Kidney epithelial cell (primary cell): ENCODE results near the gene PRDX2. TPM values are rescaled to one million over a fixed set of nuclear protein-coding genes. Genes with fewer than 3 reads are reported as not detected.
"Not testable (repeated sequence)": the region's sequence is repeated elsewhere in the genome, so short reads cannot be mapped to it uniquely, and the experiment has no call there.

ENCODE experiments used
- DNase-seq: peaks from one replicate; pipeline ENCODE4 v3.0.0-alpha.2; 2010; ENCODE audit warnings: low read depth
- H3K27me3 ChIP-seq: 2 replicates; pipeline ENCODE4 v1.6.0; 2011; ENCODE audit warnings: low read length; ENCODE audit not compliant: control insufficient read depth, insufficient read depth
- H3K36me3 ChIP-seq: 2 replicates; pipeline ENCODE4 v1.5.1; 2011; ENCODE audit warnings: low read length; ENCODE audit not compliant: control insufficient read depth, insufficient read depth
- H3K4me3 ChIP-seq: 2 replicates; pipeline ENCODE4 v1.5.1; 2011; ENCODE audit warnings: low read depth, mild to moderate bottlenecking, control low read depth, low read length
- total RNA-seq: library from RNA; depleted of rRNA; stranded (reverse); fragments of >200 nt; gene quantifications from 2 replicates; pipeline ENCODE4 v1.2.3, GENCODE V29; 2015
- TF ChIP-seq, protein P1 (sequence below): IDR thresholded peaks from 2 replicates; pipeline ENCODE4 v1.5.1; 2011; ENCODE audit warnings: mild to moderate bottlenecking, moderate library complexity, low read length, control low read depth, inconsistent platforms; ENCODE audit not compliant: insufficient read depth, poor library complexity, severe bottlenecking

Gene PRDX2
- total RNA-seq, 1 donor from 2014 or later: 366 TPM

DNA sequence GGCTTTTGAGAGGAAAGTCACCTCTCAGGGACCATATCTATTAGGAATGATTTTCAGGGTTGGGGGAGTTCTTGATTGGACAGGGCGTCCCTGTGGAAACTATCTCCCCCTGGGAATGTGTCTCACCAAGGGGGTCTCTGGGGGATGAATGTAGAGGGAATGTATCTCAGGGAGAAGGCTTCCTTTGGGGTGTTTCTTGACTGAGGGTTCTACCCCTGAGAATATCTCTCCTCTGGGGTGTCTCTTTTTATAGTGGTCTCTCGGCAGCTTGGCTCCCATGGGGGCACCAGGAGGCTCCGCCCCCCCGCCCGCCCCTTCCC lies 31.8 kb upstream of the PRDX2 start:
- TF ChIP-seq, protein P1, sequence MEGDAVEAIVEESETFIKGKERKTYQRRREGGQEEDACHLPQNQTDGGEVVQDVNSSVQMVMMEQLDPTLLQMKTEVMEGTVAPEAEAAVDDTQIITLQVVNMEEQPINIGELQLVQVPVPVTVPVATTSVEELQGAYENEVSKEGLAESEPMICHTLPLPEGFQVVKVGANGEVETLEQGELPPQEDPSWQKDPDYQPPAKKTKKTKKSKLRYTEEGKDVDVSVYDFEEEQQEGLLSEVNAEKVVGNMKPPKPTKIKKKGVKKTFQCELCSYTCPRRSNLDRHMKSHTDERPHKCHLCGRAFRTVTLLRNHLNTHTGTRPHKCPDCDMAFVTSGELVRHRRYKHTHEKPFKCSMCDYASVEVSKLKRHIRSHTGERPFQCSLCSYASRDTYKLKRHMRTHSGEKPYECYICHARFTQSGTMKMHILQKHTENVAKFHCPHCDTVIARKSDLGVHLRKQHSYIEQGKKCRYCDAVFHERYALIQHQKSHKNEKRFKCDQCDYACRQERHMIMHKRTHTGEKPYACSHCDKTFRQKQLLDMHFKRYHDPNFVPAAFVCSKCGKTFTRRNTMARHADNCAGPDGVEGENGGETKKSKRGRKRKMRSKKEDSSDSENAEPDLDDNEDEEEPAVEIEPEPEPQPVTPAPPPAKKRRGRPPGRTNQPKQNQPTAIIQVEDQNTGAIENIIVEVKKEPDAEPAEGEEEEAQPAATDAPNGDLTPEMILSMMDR: no peak
- Histone ChIP-seq H3K27me3 (peaks cover 71% of the 10 kb centered on the region), H3K36me3 (no peaks in the 10 kb centered on the region), H3K4me3 (no peak overlapping the region)
- no peak for DNase-seq

DNA sequence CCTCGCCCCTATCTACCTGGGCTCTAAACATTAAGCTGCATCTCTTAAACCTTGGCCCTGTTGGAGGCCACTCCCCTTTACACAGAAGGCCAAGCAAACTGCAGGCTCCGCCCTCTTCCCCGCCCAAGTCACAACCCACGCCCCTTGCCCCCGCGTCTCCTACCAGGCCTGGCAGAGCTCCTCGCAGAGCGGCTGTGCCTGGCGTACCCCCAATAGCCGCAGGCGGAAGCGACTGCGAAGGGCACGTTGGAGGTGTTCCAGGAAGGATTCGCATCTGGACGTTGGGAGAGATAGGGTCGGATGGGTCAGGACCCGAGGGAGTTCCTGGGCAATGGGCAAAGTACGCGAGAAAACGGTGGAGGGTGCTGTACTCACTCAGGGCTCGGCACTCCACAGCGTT lies 26.9 kb upstream of the PRDX2 start:
- TF ChIP-seq, protein P1: no peak
- H3K4me3 ChIP-seq: no peak overlapping the region
- H3K27me3 ChIP-seq: peaks cover 37% of the 10 kb centered on the region
- DNase-seq: no peak
- no peaks in the 10 kb centered on the region for H3K36me3 ChIP-seq

DNA sequence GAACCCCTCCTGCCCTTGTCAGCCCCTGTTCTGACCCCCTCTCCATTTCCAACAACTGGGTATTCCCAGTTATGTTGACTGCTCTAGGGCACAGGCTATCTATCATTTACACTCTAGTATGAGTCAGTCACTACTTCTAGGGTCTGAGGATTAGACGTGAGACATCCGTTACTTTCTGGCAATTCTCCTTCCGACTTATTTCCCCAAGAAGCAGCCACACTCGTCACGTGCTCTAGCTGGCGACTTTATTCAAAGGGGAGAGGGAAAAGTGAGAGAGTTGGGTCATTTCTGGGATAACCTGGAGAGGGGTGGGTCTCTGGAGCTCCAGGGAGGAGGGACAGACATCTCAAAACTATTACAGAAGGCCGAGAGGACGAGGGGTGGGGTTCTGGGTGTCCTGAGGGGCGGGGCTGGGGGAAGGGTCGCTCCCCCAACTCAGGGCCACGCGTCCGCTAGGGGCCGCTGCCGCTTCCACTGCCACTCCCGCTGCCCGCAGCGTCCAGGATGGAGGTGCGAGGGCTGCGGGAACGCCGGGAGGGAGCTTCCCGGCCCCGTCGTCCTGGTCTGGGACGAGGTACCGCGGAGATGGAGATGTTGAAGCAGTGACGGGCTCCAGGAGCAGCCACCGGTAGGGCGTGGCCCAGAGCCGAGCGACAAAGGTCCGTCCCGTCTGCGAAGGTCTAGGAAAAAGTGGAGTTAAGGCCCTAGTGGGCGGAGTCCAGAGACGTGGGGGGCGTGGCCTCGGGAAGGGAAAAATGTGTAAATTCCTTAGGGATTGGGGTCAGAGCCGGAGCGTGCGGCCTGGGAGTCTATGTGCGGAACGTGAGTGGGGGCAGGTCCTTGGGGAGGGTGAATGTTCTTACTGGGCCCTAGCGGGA lies 23.9 kb upstream of the PRDX2 start:
- H3K27me3 ChIP-seq: peaks cover 24% of the 10 kb centered on the region
- no peaks in the 10 kb centered on the region for H3K36me3 ChIP-seq
- TF ChIP-seq, protein P1: peak; percentile 70
- H3K4me3 ChIP-seq: no peak overlapping the region
- no peak for DNase-seq

DNA sequence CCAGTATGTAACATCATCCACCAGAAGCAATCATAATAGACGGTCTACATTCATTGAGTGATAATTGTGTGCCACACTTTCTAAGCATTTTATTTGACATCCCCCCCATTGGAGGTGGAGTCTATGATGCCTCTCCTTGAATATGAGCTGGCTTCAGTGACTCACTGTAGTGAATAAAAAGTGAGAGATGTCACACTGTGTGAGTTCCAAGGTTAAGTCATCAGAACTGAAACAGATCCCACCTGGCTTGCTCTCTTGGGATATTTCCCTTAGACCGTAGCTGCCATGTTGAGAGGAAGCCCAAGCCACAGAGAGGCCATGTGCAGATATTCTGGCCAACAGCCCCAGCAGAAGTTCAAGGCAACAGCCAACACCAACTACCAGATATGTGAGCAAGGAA lies 20.2 kb upstream of the PRDX2 start:
- H3K36me3 ChIP-seq: no peaks in the 10 kb centered on the region
- no peak overlapping the region for H3K4me3 ChIP-seq
- DNase-seq: no peak
- H3K27me3 ChIP-seq: peaks cover 8% of the 10 kb centered on the region
- TF ChIP-seq, protein P1: no peak

DNA sequence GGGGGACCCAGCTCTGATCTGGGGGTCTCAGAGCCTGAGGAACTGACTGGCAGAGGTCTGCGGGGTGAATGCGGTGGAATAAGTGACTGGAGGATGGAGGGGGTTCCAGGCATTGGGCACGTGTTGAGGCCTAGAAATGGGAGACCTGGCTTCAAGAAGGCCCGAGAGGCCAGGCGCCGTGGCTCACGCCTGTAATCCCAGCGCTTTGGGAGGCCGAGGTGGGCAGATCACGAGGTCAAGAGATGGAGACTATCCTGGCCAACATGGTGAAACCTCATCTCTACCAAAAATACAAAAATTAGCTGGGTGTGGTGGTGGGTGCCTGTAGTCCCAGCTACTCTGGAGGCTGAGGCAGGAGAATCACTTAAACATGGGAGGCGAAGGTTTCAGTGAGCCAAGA lies 16.2 kb upstream of the PRDX2 start:
- H3K27me3 ChIP-seq, H3K36me3 ChIP-seq: not testable (repeated sequence)

DNA sequence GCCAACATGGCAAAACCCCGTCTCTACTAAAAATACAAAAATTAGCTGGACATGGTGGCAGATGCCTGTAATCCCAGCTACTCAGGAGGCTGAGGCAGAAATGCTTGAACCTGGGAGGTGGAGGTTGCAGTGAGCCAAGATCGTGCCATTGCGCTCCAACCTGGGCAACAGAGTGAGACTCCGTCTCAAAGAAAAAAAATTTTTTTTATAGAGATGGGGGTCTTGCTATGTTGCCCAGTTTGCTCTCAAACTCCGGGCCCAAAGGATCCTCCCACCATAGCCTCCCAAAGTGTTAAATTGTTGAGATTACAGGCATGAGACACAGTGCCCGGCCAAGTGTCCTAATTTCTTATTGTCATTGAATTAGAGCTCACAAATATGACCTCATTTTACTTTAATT lies 15.6 kb upstream of the PRDX2 start:
- H3K27me3 ChIP-seq, DNase-seq, H3K4me3 ChIP-seq, H3K36me3 ChIP-seq: not testable (repeated sequence)

More for the DNA sequence above, 16.2 kb upstream of the PRDX2 start:
- H3K4me3 ChIP-seq, DNase-seq: not testable (repeated sequence)

DNA sequence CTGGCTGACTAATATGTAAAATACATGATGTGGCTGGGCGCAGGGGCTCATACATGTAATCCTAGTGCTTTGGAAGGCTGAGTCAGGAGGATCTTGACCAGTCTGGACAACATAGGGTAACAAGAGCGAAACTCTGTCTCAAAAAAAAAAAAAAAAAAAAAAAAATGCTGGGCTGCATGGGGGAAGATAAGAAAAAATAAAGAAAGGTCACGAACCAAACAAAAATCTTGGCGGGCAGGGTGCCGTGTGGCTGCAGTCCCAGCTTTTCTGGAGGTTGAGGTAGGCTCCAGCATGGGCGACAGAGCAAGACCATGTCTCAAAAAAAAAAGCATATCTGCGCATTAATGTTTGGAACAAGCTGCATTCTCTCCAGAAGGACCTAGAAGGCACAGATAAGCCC lies 13.5 kb upstream of the PRDX2 start:
- DNase-seq: no peak
- H3K4me3 ChIP-seq: no peak overlapping the region
- no peaks in the 10 kb centered on the region for H3K27me3 ChIP-seq
- H3K36me3 ChIP-seq: peaks cover 1% of the 10 kb centered on the region
- TF ChIP-seq, protein P1: no peak
